Activated T-cell treated with anti-CD3 and anti-CD28 coated beads, Interleukin-2, amount 50 U/mL, for 4 hours (primary cell): Measurements from ENCODE around the gene HACE1. TPM values are rescaled to one million over a fixed set of nuclear protein-coding genes. Genes with fewer than 3 reads are reported as not detected.

Experiments
- ATAC-seq, 2 donors: fragments of 200-7000 bp; cut with Tn5 transposase; one replicate each; pipeline ENCODE4 v1.10.0; 2021
- DNase-seq: peaks from one replicate; pipeline ENCODE4 v3.0.0-alpha.2; 2020
- H3K27me3 Mint-ChIP-seq: one replicate; pipeline ENCODE4 v1.8.0; 2021; ENCODE audit warnings: low read depth, mixed read lengths
- H3K36me3 Mint-ChIP-seq: one replicate; pipeline ENCODE4 v1.8.0; 2022; ENCODE audit warnings: mixed read lengths; ENCODE audit not compliant: insufficient read depth
- H3K4me1 Mint-ChIP-seq: one replicate; pipeline ENCODE4 v1.8.0; 2021; ENCODE audit warnings: low read depth, mixed read lengths
- H3K4me3 Mint-ChIP-seq: one replicate; pipeline ENCODE4 v1.8.0; 2021; ENCODE audit warnings: mild to moderate bottlenecking, moderate library complexity, mixed read lengths
- H3K9me3 Mint-ChIP-seq: one replicate; pipeline ENCODE4 v1.8.0; 2021; ENCODE audit warnings: mixed read lengths
- total RNA-seq, 3 donors: library from RNA; stranded (reverse); gene quantifications; one replicate each; pipeline ENCODE4 v1.2.1, GENCODE V29; 2021

The HACE1 gene
- total RNA-seq, 3 donors from 2014 or later, result 6.3 to 8.6 (median 7.5) TPM

- no peak for ATAC-seq
- Mint-ChIP-seq H3K36me3 (peaks cover 4% of the 10 kb centered on the region), H3K4me3 (no peak overlapping the region), H3K27me3 (no peaks in the 10 kb centered on the region), H3K9me3 (peaks cover 20% of the 10 kb centered on the region), H3K4me1 (peaks cover 13% of the 10 kb centered on the region)
- DNase-seq, result no peak
These were observed 179.7 kb downstream of the HACE1 start for GRCh38 chr6:104679971-104680370.

Other genes with a start within 250 kb of the HACE1 start
- under 1 TPM; 0.08 to 0.19 (median 0.15) TPM for gene LIN28B, start 97.2 kb upstream of the HACE1 start, total RNA-seq